GM19239 (cell line): Measurements from ENCODE around the gene MRPS16.

Experiments
- DNase-seq: peaks from one replicate; pipeline ENCODE4 v3.0.0; 2011; ENCODE audit warnings: low spot score; ENCODE audit not compliant: insufficient read length
- FAIRE-seq: peaks from 2 replicates; lab custom pipeline; 2011; peaks lifted over from hg19 to GRCh38; lab: Jason Lieb, UNC

MRPS16 gene

DNA sequence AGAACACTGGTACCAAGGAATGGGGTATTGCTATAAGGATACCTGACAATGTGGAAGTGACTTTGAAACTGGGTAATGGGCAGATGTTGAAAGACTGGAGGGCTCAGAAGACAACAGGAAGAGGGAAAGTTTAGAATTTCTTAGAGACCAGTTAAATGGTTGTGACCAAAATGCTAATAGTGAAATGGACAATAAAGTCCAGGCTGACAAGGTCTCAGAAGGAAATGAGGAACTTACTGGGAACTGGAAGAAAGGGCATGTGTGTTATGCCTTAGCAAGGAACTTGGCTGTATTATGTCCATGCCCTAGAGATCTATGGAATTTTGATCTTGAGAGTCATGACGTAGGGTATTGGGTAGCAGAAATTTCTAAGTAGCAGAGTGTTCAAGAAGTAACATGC lies 46.6 kb downstream of the MRPS16 start:
- FAIRE-seq = no peak

DNA sequence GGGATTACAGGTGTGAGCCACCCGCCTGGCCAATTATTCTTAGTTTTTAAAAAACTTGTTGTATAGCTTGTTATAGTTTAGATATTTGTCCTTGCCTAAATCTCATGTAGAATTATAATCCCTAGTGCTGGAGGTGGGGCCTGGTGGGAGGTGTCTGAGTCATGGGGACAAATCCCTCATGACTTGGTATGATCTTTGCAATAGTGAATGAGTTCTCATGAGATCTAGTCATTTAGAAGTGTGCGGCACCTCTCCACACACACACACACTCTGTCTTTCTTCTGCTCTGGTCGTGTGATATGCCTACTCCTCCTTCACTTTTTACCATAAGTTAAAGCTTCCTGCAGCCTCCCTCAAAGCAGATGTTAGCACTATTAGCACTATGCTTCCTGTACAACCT lies 47.4 kb downstream of the MRPS16 start:
- FAIRE-seq (no peak), DNase-seq (no peak)

More for the DNA sequence above, 46.6 kb downstream of the MRPS16 start:
- no peak for DNase-seq
